ENCODE data around the gene TTC3.

Gene TTC3

DNA sequence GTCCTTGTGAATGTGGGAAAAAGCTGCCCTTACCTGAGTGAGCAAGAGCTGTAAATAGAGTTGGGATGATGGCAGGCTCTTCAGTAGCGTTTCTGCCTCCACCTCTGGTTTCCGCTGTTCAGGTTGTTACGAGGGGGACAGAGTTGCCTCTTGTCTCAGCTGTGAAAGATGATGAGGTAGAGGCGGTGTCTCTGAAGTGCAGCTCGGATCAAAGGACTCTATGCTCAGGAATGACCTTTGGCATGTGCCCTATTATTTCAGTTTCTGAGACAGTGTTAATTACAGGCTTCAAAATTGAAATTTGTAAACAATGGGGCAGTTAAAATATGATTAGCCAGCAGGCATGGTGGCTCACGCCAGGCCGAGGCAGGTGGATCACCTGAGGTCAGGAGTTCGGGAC lies 123.8 kb downstream of the TTC3 start:
- TF ChIP-seq ZFX (IDR thresholded peaks at IDR 0.05): no peak
- TF ChIP-seq, protein P1, sequence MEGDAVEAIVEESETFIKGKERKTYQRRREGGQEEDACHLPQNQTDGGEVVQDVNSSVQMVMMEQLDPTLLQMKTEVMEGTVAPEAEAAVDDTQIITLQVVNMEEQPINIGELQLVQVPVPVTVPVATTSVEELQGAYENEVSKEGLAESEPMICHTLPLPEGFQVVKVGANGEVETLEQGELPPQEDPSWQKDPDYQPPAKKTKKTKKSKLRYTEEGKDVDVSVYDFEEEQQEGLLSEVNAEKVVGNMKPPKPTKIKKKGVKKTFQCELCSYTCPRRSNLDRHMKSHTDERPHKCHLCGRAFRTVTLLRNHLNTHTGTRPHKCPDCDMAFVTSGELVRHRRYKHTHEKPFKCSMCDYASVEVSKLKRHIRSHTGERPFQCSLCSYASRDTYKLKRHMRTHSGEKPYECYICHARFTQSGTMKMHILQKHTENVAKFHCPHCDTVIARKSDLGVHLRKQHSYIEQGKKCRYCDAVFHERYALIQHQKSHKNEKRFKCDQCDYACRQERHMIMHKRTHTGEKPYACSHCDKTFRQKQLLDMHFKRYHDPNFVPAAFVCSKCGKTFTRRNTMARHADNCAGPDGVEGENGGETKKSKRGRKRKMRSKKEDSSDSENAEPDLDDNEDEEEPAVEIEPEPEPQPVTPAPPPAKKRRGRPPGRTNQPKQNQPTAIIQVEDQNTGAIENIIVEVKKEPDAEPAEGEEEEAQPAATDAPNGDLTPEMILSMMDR (conservative IDR thresholded peaks at IDR 0.05): no peak
- H3K27ac ChIP-seq: no peak overlapping the region

DNA sequence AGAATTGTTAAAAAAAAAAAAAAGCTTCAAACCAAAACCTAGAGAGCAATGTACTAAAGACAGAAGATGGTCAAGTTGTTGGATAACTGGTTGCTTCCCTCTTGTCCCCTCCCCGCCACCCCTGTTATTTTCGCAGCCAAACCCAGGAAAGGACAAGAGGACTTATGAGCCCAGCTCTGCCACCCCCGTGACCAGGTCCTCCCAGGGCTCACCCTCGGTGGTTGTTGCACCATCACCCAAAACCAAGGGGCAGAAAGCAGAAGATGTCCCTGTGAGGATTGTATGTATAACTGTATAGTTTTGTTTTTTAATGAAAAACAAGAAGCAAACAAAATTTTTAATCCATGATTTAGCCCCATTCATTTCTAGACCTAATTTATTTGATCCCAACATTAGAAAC lies 124.7 kb downstream of the TTC3 start:
- TF ChIP-seq, protein P1 (conservative IDR thresholded peaks at IDR 0.05): no peak
- no peak overlapping the region for H3K27ac ChIP-seq

DNA sequence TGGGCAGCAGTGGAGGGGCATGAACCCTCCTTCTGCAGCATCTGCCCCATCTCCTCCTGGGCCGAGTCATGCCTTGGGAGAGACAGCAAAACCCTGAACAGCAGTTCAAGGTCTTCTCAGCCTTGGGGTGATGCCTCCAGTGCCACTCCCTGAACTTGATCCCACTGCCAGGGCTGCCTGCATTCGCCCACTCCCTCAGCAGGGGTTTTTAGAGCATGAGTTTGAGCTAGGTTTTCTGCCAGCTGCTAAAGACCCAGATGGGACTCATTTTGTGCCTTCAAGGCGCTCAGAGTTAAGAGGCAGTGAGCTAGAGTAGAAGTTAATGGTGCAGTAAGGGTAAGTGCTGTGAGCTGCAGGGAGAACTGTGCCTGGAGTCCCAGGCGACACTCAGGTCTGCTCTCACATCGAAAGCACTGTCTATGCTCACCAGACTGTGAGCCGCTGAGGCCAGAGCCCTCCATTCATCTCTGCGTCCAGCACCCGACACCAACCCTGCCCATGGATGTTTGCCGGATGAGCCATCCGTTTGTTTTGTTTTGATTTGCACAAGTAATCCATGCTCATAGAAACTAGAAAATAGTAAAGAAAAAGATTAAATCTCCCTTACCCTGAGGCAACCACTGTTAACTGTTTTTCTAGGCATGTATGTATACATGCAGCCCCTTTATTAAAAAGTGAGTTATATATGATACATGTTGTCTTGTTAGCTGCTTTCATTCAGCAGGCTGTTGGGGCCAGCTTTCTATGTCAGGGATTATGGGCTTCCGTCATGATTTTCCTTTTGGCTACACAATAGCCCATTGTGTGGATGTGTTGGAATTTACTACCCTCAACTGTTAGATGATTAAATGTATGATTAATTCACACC lies 126.2 kb downstream of the TTC3 start:
- no peak for TF ChIP-seq ZFX (IDR thresholded peaks at IDR 0.05)
- TF ChIP-seq, protein P1 (conservative IDR thresholded peaks at IDR 0.05): no peak
- no peak overlapping the region for H3K27ac ChIP-seq

DNA sequence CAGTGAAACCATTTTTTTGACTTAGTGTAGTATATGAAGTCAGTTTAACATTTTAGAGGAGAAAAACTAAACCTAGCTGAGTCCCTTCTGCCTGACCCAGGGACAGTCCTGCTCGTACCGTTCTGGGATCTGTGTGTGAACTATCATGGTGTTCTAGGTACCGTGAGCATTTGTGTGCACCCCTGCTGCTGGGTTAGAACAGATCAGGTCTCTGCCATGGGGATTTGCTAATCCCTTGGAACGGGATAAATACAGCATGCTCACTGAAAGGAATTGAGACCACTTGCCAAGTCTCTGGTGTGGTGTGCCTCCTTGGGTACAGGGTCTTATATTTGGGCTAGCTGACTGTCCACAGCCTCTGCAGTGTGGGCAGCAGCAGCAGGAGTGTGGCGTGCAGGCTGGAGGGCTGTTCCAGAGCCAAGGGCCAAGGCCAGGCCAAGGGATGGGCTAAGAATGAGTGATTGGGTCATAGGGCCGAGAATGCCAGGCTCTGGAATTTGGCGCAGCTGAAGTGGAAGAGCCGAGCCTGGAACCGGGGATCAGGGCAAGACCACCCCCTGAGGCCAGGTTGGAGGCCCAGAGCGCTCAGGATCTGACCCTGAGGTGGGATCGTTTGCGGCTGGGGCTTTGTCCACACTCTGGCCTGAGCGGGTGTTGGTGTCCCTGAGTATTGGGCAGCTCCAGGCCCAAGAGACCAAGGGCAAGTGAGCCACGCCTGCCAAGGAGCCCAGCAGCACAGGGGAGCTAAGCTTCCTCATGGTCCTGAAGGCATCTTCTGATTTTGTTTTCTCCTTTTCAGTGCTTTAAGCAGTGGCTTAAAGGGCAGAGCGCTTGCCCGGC lies 127.8 kb downstream of the TTC3 start:
- TF ChIP-seq, protein P1 (conservative IDR thresholded peaks at IDR 0.05): no peak
- no peak for TF ChIP-seq ZFX (IDR thresholded peaks at IDR 0.05)
- H3K27ac ChIP-seq: no peak overlapping the region

DNA sequence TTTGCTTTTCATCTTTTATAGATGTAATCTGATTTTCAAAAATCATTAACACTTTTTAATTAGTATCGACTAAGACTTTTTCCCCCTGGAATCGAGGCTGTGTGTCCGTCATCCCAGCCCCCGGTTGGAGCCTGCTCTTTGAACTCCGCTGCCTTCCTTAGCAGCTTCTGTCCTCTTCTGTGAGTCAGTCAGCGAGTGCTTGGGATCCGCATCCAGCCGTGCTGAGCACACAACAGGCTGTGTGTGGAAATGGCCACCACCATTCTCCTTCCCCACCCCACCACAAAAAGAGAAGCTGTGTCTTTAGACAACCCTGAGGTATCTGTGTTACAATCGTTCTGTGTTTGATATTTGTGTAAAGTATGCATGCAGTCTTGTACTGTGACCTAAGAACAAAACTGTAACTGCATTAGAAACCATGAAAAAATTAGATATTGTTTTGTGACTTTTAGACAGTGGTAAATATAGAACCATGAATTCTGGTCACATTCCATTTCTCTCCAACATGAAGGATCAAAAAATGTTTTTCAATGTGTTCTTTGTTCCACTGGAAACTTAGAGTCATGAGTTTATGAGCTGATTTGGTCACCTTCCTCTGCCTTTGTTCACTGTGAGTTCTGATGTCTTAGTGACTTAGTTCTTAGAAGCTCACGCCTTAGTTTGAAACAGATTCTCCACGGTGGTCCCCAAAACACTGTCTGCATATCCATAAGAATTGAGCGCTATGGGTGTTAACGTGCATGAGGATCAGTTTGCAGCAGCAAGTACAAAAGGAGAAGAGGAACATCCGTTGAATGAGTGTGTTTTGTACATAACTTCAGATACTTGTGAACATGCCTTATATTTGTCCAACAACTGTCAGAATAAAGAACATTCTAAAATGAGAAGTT lies 129.4 kb downstream of the TTC3 start:
- TF ChIP-seq, protein P1 (conservative IDR thresholded peaks at IDR 0.05): no peak
- TF ChIP-seq ZFX (IDR thresholded peaks at IDR 0.05): no peak
- no peak overlapping the region for H3K27ac ChIP-seq

DNA sequence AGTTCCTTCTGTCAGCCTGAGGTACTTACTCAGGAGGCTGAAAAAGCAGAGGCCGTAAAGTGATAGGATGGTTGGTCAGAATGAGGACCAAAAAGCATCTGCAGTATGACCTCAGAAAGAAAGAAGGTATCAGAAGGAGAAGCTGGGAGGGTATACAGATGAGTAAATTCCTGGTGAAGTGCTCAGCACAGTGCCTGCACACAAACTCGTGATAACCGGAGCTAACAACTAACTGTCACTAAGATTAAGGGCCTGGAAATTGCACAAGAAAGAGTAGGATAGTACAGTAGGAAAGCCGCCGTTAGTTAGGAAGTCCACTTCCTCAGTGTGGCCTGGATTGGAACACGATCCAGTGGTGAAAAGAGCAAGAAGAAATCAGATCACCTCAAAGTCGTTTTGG lies 131.5 kb downstream of the TTC3 start:
- no peak overlapping the region for H3K27ac ChIP-seq
- TF ChIP-seq ZFX (IDR thresholded peaks at IDR 0.05): no peak
- TF ChIP-seq, protein P1 (conservative IDR thresholded peaks at IDR 0.05): no peak

Data from C4-2B (cell line).